Measurements from ENCODE around the gene PDZD8. TPM values are rescaled to one million over a fixed set of nuclear protein-coding genes. Genes with fewer than 3 reads are reported as not detected.

Gene PDZD8
- total and polyA plus RNA-seq, 2 donors from 2014 or later: 7.4 to 41.9 TPM

GRCh38 chr10:117364110-117364960, 10.9 kb downstream of the PDZD8 start:
- Histone ChIP-seq H3K4me3 (ENCODE audit: low read length in 3 of 3) (peak overlapping the region in 2 of 3 donors; percentile 7 to 26), H3K36me3 (ENCODE audit: control insufficient read depth in 2 of 3, insufficient read depth in 3 of 3, low read length in 3 of 3) (no peaks in the 10 kb centered on the region), H3K9me3 (ENCODE audit: control insufficient read depth in 2 of 3, insufficient read depth in 1 of 3, low read length in 3 of 3) (no peaks in the 10 kb centered on the region), H3K9ac (ENCODE audit: low read length in 3 of 3) (no peak overlapping the region), H3K27ac (ENCODE audit: low read depth in 2 of 2, low read length in 2 of 2) (peak overlapping the region; percentile 26 to 73), H3K4me1 (ENCODE audit: control insufficient read depth in 2 of 3, insufficient read depth in 2 of 3, low read depth in 1 of 3, low read length in 3 of 3) (peaks cover 7 to 21% (median 13%) of the 10 kb centered on the region in 3 donors), H3K27me3 (ENCODE audit: control insufficient read depth, insufficient read depth, low read length) (no peaks in the 10 kb centered on the region)
- DNase-seq (no peak), FAIRE-seq (no peak)
- intact Hi-C loops (cut with DNase I): no loop called here
- TF ChIP-seq CTCF (IDR thresholded peaks at IDR 0.05; ENCODE audit: borderline replicate concordance, extremely low read depth, insufficient read depth): no peak

- FAIRE-seq (no peak), DNase-seq (no peak)
- Histone ChIP-seq H3K36me3 (ENCODE audit: control insufficient read depth in 2 of 3, insufficient read depth in 3 of 3, low read length in 3 of 3) (no peaks in the 10 kb centered on the region), H3K27me3 (ENCODE audit: control insufficient read depth, insufficient read depth, low read length) (no peaks in the 10 kb centered on the region), H3K9ac (ENCODE audit: low read length in 3 of 3) (no peak overlapping the region), H3K4me3 (ENCODE audit: low read length in 3 of 3) (peak overlapping the region in 1 of 3 donors; percentile 33), H3K4me1 (ENCODE audit: control insufficient read depth in 2 of 3, insufficient read depth in 2 of 3, low read depth in 1 of 3, low read length in 3 of 3) (peaks cover 7 to 21% (median 13%) of the 10 kb centered on the region in 3 donors), H3K9me3 (ENCODE audit: control insufficient read depth in 2 of 3, insufficient read depth in 1 of 3, low read length in 3 of 3) (no peaks in the 10 kb centered on the region), H3K27ac (ENCODE audit: low read depth in 2 of 2, low read length in 2 of 2) (peak overlapping the region in 1 of 2 donors; percentile 14)
- intact Hi-C loops (cut with DNase I): no loop called here
- TF ChIP-seq CTCF (IDR thresholded peaks at IDR 0.05; ENCODE audit: borderline replicate concordance, extremely low read depth, insufficient read depth): no peak
Measured at GRCh38 chr10:117363028-117363427, 12.2 kb downstream of the PDZD8 start.

GRCh38 chr10:117362313-117362712, 12.9 kb downstream of the PDZD8 start:
- Histone ChIP-seq H3K27me3 (ENCODE audit: control insufficient read depth, insufficient read depth, low read length) (no peaks in the 10 kb centered on the region), H3K9me3 (ENCODE audit: control insufficient read depth in 2 of 3, insufficient read depth in 1 of 3, low read length in 3 of 3) (no peaks in the 10 kb centered on the region), H3K27ac (ENCODE audit: low read depth in 2 of 2, low read length in 2 of 2) (peak overlapping the region in 1 of 2 donors; percentile 5), H3K4me1 (ENCODE audit: control insufficient read depth in 2 of 3, insufficient read depth in 2 of 3, low read depth in 1 of 3, low read length in 3 of 3) (peaks cover 7 to 21% (median 13%) of the 10 kb centered on the region in 3 donors), H3K9ac (ENCODE audit: low read length in 3 of 3) (no peak overlapping the region), H3K4me3 (ENCODE audit: low read length in 3 of 3) (no peak overlapping the region), H3K36me3 (ENCODE audit: control insufficient read depth in 2 of 3, insufficient read depth in 3 of 3, low read length in 3 of 3) (no peaks in the 10 kb centered on the region)
- TF ChIP-seq CTCF (IDR thresholded peaks at IDR 0.05; ENCODE audit: borderline replicate concordance, extremely low read depth, insufficient read depth): no peak
- DNase-seq: no peak
- intact Hi-C loops (cut with DNase I): no loop called here
- FAIRE-seq: no peak

Data from kidney (tissue), 14 donors.